Measurements from ENCODE around the gene PIH1D1. TPM values are rescaled to one million over a fixed set of nuclear protein-coding genes. Genes with fewer than 3 reads are reported as not detected.

The PIH1D1 gene
- total RNA-seq, 1 experiment from 2014 or later = 166 TPM

DNA sequence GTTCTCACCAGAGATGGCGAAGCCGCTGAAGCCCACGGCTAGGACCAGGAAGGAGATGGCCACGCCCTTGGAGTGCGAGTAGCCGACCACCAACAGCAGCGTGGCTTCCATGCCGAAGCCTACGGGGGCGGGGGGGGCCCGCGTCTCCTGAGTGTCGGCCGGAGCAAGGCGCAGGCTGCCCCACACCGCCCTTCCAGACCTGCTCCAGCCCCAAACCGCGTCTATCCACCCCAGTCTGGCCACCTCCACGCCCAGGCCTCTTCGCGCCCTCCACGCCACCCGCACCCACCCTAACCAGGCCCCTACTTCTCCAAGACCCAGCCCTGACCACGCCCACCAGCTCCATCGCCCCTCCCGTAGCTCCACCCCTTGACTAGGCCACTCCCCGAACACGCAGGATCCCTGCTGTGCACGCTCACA lies 20.3 kb downstream of the PIH1D1 start:
- no peaks in the 10 kb centered on the region for H3K79me2 ChIP-seq (ENCODE audit: insufficient read depth, low read length)
- H2BK12ac ChIP-seq (ENCODE audit: insufficient read length, low read depth, low read length) = no peak overlapping the region
- no peak overlapping the region for H3K27ac ChIP-seq (ENCODE audit: insufficient read length, low read depth, low read length)
- no peak overlapping the region for H3K18ac ChIP-seq (ENCODE audit: insufficient read length, low read depth, low read length)
- peaks cover 3 to 15% (median 6%) of the 10 kb centered on the region in 3 experiments for H3K36me3 Mint-ChIP-seq (ENCODE audit: insufficient read depth in 1 of 3, low read depth in 3 of 3)
- H3K23me2 ChIP-seq (ENCODE audit: insufficient read length, low read depth, low read length, poor library complexity, severe bottlenecking) = peaks cover 19% of the 10 kb centered on the region
- no peak overlapping the region for H3K56ac ChIP-seq (ENCODE audit: insufficient read length, low read depth, low read length)
- no peak overlapping the region for H3T11ph ChIP-seq (ENCODE audit: low read length)
- H3K9me3 ChIP-seq (ENCODE audit: control insufficient read depth, low read depth, low read length) = no peaks in the 10 kb centered on the region
- peaks cover 40 to 79% of the 10 kb centered on the region in 2 experiments for H3K4me1 Mint-ChIP-seq
- H3K27ac Mint-ChIP-seq = no peak overlapping the region
- H4K8ac ChIP-seq (replicated peaks; ENCODE audit: insufficient read length, low read depth, low read length) = no peak overlapping the region
- no peak overlapping the region for H3K4ac ChIP-seq (ENCODE audit: low read depth, low read length)
- no peak overlapping the region for H3K4me3 Mint-ChIP-seq
- no peak overlapping the region for H2BK5ac ChIP-seq (ENCODE audit: insufficient read length, low read length)
- no peak overlapping the region for H2AFZ ChIP-seq (ENCODE audit: low read length)
- H3K4me2 ChIP-seq (ENCODE audit: insufficient read depth, insufficient read length, low read length) = no peak overlapping the region
- no peak overlapping the region for H3K23ac ChIP-seq (ENCODE audit: insufficient read length, low read depth, low read length)
- TF ChIP-seq, protein P1, sequence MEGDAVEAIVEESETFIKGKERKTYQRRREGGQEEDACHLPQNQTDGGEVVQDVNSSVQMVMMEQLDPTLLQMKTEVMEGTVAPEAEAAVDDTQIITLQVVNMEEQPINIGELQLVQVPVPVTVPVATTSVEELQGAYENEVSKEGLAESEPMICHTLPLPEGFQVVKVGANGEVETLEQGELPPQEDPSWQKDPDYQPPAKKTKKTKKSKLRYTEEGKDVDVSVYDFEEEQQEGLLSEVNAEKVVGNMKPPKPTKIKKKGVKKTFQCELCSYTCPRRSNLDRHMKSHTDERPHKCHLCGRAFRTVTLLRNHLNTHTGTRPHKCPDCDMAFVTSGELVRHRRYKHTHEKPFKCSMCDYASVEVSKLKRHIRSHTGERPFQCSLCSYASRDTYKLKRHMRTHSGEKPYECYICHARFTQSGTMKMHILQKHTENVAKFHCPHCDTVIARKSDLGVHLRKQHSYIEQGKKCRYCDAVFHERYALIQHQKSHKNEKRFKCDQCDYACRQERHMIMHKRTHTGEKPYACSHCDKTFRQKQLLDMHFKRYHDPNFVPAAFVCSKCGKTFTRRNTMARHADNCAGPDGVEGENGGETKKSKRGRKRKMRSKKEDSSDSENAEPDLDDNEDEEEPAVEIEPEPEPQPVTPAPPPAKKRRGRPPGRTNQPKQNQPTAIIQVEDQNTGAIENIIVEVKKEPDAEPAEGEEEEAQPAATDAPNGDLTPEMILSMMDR (conservative IDR thresholded peaks at IDR 0.05) = no peak
- H3K27me3 ChIP-seq (ENCODE audit: insufficient read depth, low read length) = peaks cover 2% of the 10 kb centered on the region; the same call in 1 of the 2 replicates
- H2AK5ac ChIP-seq (ENCODE audit: insufficient read length, low read length) = no peak overlapping the region
- no peak overlapping the region for H4K91ac ChIP-seq (ENCODE audit: insufficient read length, low read depth, low read length)
- no peak overlapping the region for H2BK20ac ChIP-seq (ENCODE audit: low read depth, low read length, poor library complexity, severe bottlenecking)
- H2BK120ac ChIP-seq (ENCODE audit: low read depth, low read length, poor library complexity, severe bottlenecking) = no peak overlapping the region
- no peak overlapping the region for H4K5ac ChIP-seq (ENCODE audit: insufficient read length, low read depth, low read length)
- H3K79me1 ChIP-seq (ENCODE audit: insufficient read depth, low read depth, low read length, poor library complexity, severe bottlenecking) = no peaks in the 10 kb centered on the region
- H2BK15ac ChIP-seq (ENCODE audit: low read depth, low read length) = no peak overlapping the region
- H3K4me1 ChIP-seq (ENCODE audit: insufficient read depth, low read length) = no peaks in the 10 kb centered on the region; the same call in 1 of the 2 replicates
- peaks cover 4 to 8% of the 10 kb centered on the region in 2 experiments; a peak in 4 of 5 replicates for H3K9me3 Mint-ChIP-seq
- WGBS (ENCODE audit: extremely low coverage, insufficient read length, low lambda C conversion rate) = no CpG with 5 or more reads among the region's 29 CpGs
- peaks cover 76% of the 10 kb centered on the region for H3K27me3 Mint-ChIP-seq (ENCODE audit: low read depth)
- no peaks in the 10 kb centered on the region for H4K20me1 ChIP-seq (ENCODE audit: control insufficient read depth, insufficient read depth, insufficient read length)
- no peak for DNase-seq
- no peak overlapping the region for H3K9ac ChIP-seq (ENCODE audit: extremely low read depth, insufficient read length, low read length)
- H3K14ac ChIP-seq (ENCODE audit: insufficient read depth, low read length) = no peak overlapping the region

All from H9 (cell line).